GM12878 (cell line): ENCODE results near the gene KRTAP15-1. TPM values are rescaled to one million over a fixed set of nuclear protein-coding genes. Genes with fewer than 3 reads are reported as not detected.

Source experiments
- ATAC-seq: fragments of 200-7000 bp; cut with Tn5 transposase; 3 replicates; pipeline ENCODE4 v1.9.1; 2020; ENCODE audit warnings: mild to moderate bottlenecking, moderate library complexity
- BruUV-seq: library from RNA; stranded (reverse); fragments of 400-500 nt; replicated peaks from 2 replicates; lab custom pipeline; 2021; lab: Mats Ljungman, UMichigan
- CTCF ChIA-PET: fragments of 300-600 bp; sonication (Branson Sonifier 250); formaldehyde crosslinking; extraction: SDS; loops from one replicate; lab custom pipeline; 2021; ENCODE audit warnings: inconsistent platforms; lab: Yijun Ruan, JAX
- POLR2A ChIA-PET: fragments of 350-600 bp; formaldehyde crosslinking; extraction: SDS; loops from one replicate; lab custom pipeline; 2021; ENCODE audit warnings: inconsistent platforms; lab: Charles Lee
- RAD21 ChIA-PET: fragments of 300-600 bp; sonication (Branson Sonifier 250); formaldehyde crosslinking; loops from one replicate; lab custom pipeline; 2023; ENCODE audit warnings: antibody characterized with exemption; ENCODE audit not compliant: unreplicated experiment; lab: Charles Lee
- SMC1A ChIA-PET: fragments of 300-600 bp; sonication (Branson Sonifier 250); formaldehyde crosslinking; loops from one replicate; lab custom pipeline; 2023; ENCODE audit not compliant: unreplicated experiment, uncharacterized antibody; lab: Charles Lee
- DNase-seq: peaks from one replicate; pipeline ENCODE4 v3.0.0-alpha.2; 2011; ENCODE audit warnings: low read depth, low spot score
- FAIRE-seq: peaks from 3 replicates; lab custom pipeline; 2011; peaks lifted over from hg19 to GRCh38; lab: Jason Lieb, UNC
- H2AFZ ChIP-seq: 2 replicates; pipeline ENCODE4 v1.6.0; 2011; ENCODE audit warnings: low read depth, low read length, control low read depth; ENCODE audit not compliant: control insufficient read depth
- H3K27ac ChIP-seq: 2 replicates; pipeline ENCODE4 v1.5.1; 2011; ENCODE audit warnings: control low read depth; ENCODE audit not compliant: control insufficient read depth, insufficient read depth
- H3K27me3 ChIP-seq, 2 experiments: replicated peaks in 1 of 2; 2 replicates each; pipeline versions ENCODE4 v1.6.0 to v1.6.1; 2011; ENCODE audit warnings: low read length in 1 of 2; ENCODE audit not compliant: control insufficient read depth in 2 of 2, insufficient read depth in 2 of 2
- H3K36me3 ChIP-seq, 2 experiments: 2 replicates each; pipeline ENCODE4 v1.5.1; 2011; ENCODE audit warnings: low read length in 1 of 2; ENCODE audit not compliant: control insufficient read depth in 2 of 2, insufficient read depth in 2 of 2
- H3K4me1 ChIP-seq: 2 replicates; pipeline ENCODE4 v1.6.1; 2011; ENCODE audit warnings: mild to moderate bottlenecking, low read length, moderate library complexity, mixed read lengths; ENCODE audit not compliant: control insufficient read depth, insufficient read depth
- H3K4me2 ChIP-seq: 2 replicates; pipeline ENCODE4 v1.6.0; 2011; ENCODE audit warnings: control low read depth; ENCODE audit not compliant: control insufficient read depth, insufficient read depth
- H3K4me3 ChIP-seq: fragments of 200-600 bp; sonication (generic); 2 replicates; pipeline ENCODE4 v1.5.1; 2016
- H3K79me2 ChIP-seq: 2 replicates; pipeline ENCODE4 v1.6.0; 2011; ENCODE audit warnings: low read length; ENCODE audit not compliant: control insufficient read depth, insufficient read depth
- H3K9ac ChIP-seq: 2 replicates; pipeline ENCODE4 v1.8.0; 2011; ENCODE audit warnings: low read length, control low read depth, mixed read lengths; ENCODE audit not compliant: control insufficient read depth, insufficient read depth
- H3K9me3 ChIP-seq: replicated peaks from 3 replicates; pipeline ENCODE4 v1.5.1; 2011; ENCODE audit warnings: mild to moderate bottlenecking, low read length; ENCODE audit not compliant: control insufficient read depth, insufficient read depth
- H4K20me1 ChIP-seq: 2 replicates; pipeline ENCODE4 v1.6.0; 2011; ENCODE audit not compliant: control insufficient read depth, insufficient read depth
- BCLAF1 ChIP-seq: fragments of 450-650 bp; IDR thresholded peaks from 2 replicates; pipeline ENCODE4 v1.6.1; 2017; ENCODE audit warnings: antibody characterized with exemption, mild to moderate bottlenecking, moderate library complexity
- SREBF1 ChIP-seq: IDR thresholded peaks from 2 replicates; pipeline ENCODE4 v1.6.1; 2012; ENCODE audit warnings: mild to moderate bottlenecking, low read length
- ZBTB33 ChIP-seq: fragments of 450-650 bp; IDR thresholded peaks from 2 replicates; pipeline ENCODE4 v1.6.1; 2017; ENCODE audit warnings: mild to moderate bottlenecking
- WGBS: methylation state at CpG from one replicate; pipeline ENCODE4 v1.1.6; 2016; ENCODE audit warnings: low lambda C conversion rate; ENCODE audit not compliant: insufficient replicate concordance, insufficient coverage; ENCODE audit errors: missing lambda C conversion rate; 5-methylcytosine and 5-hydroxymethylcytosine counted together
- in situ Hi-C: fragments of 300-500 bp; cut with MboI; formaldehyde crosslinking; loops from 9 replicates; pipeline ENCODE4 v1.14.3; 2018; ENCODE audit warnings: mixed read lengths
- intact Hi-C: fragments of 100-400 bp; cut with micrococcal nuclease; formaldehyde crosslinking; loops from one replicate; pipeline ENCODE4 v1.14.2; 2022; ENCODE audit not compliant: unreplicated experiment
- polyA plus RNA-seq, 11 experiments: library from polyadenylated mRNA; depleted of rRNA in 4 of 11; unstranded in 6 of 11; stranded (reverse) in 5 of 11; fragments of >200 nt; fragmentation: Nextera tagmentation in 4 of 11; fragmentation: Illumina TruSeq in 1 of 11; extraction: Ambion mirVana in 4 of 11; extraction: Trizol in 1 of 11; gene quantifications; 1 replicate in 1 of 11; 2 replicates in 10 of 11; pipeline versions ENCODE4 v1.2.1 to v1.2.3, GENCODE V29; 2011 to 2016; ENCODE audit warnings: inconsistent platforms in 2 of 11, missing spikeins in 2 of 11, low read depth in 1 of 11
- total RNA-seq, 4 experiments: library from RNA; depleted of rRNA in 3 of 4; stranded (reverse); fragments of >200 nt in 3 of 4; fragmentation: Illumina TruSeq in 1 of 4; extraction: Trizol in 1 of 4; gene quantifications; 2 replicates each; pipeline versions ENCODE4 v1.2.1 to v1.2.3, GENCODE V29; 2013 to 2021

Gene KRTAP15-1
- total and polyA plus RNA-seq, 10 of the 15 experiments (the other 5 are each of a cell fraction or from before 2014, with no cell fraction given), result not detected

GRCh38 chr21:30408782-30409494, 31.1 kb upstream of the KRTAP15-1 start (continued):
- no peak for TF ChIP-seq BCLAF1
- TF ChIP-seq, all 136 proteins: peak for 0

- CTCF ChIA-PET, result no interaction called here
- no peak overlapping the region for H2AFZ ChIP-seq
- ATAC-seq (no peak), FAIRE-seq (no peak), DNase-seq (no peak)
- SMC1A ChIA-PET, result no interaction called here
- intact Hi-C loops, result no loop called here
- no peaks in the 10 kb centered on the region for H3K27me3 ChIP-seq
- under 1% methylated on average over 5 of the region's 5 CpGs for WGBS
- no peak overlapping the region for H3K4me3 ChIP-seq
- H4K20me1 ChIP-seq, result no peaks in the 10 kb centered on the region
- RAD21 ChIA-PET, result no interaction called here
- POLR2A ChIA-PET, result no interaction called here
- no peaks in the 10 kb centered on the region for H3K36me3 ChIP-seq
- no peaks in the 10 kb centered on the region for H3K79me2 ChIP-seq
- BruUV-seq, result no TSS peak
- H3K9ac ChIP-seq, result no peak overlapping the region
- H3K9me3 ChIP-seq, result no peaks in the 10 kb centered on the region
- TF ChIP-seq ZBTB33, result no peak
- TF ChIP-seq SREBF1, result no peak
- H3K27ac ChIP-seq, result no peak overlapping the region
- H3K4me1 ChIP-seq, result no peaks in the 10 kb centered on the region
- in situ Hi-C loops, result no loop called here
- H3K4me2 ChIP-seq, result no peak overlapping the region
Measured at GRCh38 chr21:30415993-30416392, 24.1 kb upstream of the KRTAP15-1 start.
